GM21825 (cell line): Measurements from ENCODE around the gene EFCAB9.

Experiments
- ATAC-seq: cut with Tn5 transposase; IDR thresholded peaks from one replicate; pipeline ENCODE4 v1.9.1; 2021; ENCODE audit warnings: mild to moderate bottlenecking, moderate library complexity; ENCODE audit not compliant: unreplicated experiment

Gene EFCAB9

DNA sequence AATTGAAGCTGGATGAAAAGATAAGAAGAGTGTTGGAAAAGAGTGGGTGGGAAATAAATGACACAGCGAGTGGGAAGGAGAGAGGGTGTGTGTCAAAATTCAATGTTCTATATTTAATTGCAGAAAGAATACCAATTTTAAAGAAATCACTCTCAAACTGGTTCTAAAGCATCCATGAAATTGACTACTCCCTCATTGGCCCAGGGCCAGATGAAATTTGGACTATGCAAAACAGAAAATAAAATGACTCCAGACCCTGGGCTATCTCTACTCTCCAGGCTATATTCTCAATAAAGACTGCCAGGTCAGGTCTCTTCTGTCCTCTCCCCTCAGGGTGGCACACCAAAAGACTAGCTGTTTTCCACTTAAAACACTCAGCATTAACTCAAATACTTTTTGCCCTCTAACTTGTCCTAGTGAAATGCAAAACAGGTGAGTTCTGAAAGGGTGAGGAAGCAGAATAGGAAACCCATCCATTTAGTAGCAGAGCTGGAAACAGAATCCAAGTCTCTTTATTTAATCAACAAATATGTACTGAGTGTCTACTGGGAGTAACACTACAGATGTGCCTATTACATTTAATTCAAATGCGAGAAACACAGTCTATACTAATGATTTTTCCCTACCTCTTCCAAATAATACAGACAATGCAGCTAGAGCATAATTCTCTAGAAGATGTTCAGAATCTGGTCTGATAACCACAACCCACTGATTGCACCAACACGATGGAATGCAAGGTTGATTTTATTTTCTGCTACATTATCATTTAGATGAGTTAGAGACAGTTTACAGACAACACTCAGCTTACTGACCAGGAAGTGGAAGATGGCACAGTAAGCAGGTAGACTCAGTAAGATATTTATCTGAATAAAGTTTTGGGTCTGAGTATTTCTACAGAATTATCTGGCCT lies 42.1 kb downstream of the EFCAB9 start:
- no peak for ATAC-seq

DNA sequence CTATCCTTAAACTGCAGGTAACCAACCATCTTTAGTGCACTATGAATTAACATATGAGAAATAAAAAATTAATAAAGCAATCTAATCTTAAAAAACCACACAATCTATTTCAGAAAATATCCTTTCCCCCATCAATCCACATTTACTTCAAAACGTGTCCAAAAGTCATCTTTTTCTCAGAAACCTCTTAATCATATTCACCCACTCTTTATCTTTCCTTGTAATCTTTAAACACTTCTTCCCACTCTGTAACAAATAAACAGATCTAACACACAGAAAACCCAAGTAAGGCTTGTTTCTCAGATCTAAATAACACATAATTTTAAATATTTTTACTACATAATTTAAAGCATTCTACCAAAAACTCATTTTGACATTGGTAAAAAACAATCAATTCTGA lies 44.4 kb downstream of the EFCAB9 start:
- no peak for ATAC-seq

DNA sequence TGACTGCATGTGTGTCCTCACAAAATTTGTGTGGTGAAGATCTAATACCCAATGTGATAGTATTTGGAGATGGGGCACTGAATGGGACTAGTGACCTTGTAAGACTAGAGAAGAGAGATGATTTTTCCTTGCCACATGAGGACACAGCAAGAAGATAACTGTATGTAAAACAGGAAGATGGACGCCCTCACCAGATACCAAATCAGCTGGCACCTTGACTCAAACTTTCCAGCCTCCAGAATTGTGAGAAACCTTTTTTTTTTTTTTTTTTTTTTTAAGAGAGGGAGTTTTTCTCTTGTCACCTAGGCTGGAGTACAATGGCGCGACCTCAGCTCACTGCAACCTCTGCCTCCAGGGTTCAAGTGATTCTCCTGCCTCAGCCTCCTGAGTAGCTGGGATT lies 49.3 kb downstream of the EFCAB9 start:
- ATAC-seq: no peak

DNA sequence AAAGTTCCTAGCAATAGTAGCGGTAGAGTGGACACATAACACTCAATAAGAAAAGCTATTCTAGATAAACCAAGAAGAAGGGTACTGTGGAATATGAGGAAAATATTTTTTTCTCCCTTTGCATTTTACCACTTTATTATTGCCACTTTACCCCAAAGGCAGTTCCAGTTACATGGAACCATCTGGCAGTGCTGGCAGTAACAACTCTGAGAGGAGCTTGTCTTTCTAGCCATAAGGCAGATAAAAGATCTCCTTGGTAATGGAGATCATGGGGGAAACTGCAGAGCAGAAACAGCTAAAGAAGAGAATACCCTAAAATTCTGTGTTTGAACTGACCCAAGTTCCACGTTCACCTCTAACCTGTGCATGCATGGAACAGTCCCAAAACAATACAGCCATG lies 51.1 kb downstream of the EFCAB9 start:
- ATAC-seq: no peak

- ATAC-seq: no peak
These were observed 51.7 kb downstream of the EFCAB9 start for GRCh38 chr5:172245703-172246125.

DNA sequence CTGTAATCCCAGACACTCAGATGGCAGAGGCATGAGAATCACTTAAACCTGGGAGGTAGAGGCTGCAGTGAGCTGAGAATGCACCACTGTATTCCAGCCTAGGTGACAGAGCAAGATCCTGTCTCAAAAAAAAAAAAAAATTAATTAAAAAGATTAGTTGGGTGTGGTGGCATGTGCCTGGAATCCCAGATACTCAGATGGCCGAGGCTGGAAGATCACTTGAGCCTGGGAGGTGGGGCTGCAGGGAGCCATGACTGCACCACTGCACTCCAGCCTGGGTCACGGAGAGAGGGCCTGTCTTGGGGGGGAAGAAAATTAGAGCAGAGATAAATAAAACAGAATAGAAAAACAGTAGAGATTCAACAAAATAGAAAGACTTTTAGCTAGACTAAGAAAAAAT lies 54.7 kb downstream of the EFCAB9 start:
- ATAC-seq: no peak

DNA sequence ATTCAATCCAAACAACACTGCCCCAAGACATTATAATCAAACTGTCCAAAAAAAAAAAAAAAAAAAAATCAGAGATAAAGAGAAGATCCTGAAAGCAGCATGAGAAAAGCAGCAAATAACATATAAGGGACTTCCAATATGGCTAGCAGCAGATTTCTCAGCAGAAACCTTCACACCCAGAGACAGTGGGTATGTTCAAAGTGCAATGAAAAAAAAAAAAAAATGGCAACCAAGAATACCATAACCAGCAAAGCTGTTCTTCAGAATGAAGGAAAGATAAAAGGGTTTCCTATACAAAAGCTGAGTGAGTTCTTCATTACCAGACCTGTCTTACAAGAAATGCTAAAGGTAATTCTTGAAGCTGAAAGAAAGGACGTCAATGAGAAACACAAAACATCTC lies 57.4 kb downstream of the EFCAB9 start:
- no peak for ATAC-seq

- no peak for ATAC-seq
These were observed 58.5 kb downstream of the EFCAB9 start for GRCh38 chr5:172252501-172252900.
